Glomerular endothelial cell (primary cell): ENCODE measurements around the gene MYLK2. TPM values are rescaled to one million over a fixed set of nuclear protein-coding genes. Genes with fewer than 3 reads are reported as not detected.

Experiments
- DNase-seq: peaks from one replicate; pipeline ENCODE4 v3.0.0-alpha.2; 2011; ENCODE audit warnings: low read depth, low spot score; ENCODE audit errors: extremely low read depth
- total RNA-seq: library from RNA; depleted of rRNA; stranded (reverse); fragments of >200 nt; gene quantifications from 2 replicates; pipeline ENCODE4 v1.2.3, GENCODE V29; 2015

The MYLK2 gene
- total RNA-seq, 1 donor from 2014 or later: 4.1 TPM

DNA sequence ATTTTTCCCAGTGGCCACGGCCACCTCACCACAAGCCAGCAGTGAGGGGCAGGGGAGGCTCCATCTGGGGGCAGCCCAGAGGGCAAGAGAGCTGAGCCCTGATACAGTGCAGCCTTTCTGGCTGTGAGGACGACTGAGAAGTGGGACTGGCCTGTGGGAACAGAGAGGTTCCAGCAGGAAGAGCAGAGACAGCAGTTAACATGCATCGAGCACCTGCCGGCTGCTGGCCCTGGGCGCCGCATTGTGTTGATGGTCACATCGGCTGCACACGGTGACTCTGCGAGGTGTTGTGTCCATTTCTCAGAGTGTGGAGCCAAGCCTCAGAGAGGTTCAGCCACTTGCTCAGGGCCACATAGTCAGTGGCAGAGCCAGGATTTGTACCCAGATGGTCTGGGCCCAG is 16.4 kb downstream of the MYLK2 start:
- DNase-seq: no peak

- DNase-seq: no peak
Observed at GRCh38 chr20:31835977-31836852, 17.1 kb downstream of the MYLK2 start.

DNA sequence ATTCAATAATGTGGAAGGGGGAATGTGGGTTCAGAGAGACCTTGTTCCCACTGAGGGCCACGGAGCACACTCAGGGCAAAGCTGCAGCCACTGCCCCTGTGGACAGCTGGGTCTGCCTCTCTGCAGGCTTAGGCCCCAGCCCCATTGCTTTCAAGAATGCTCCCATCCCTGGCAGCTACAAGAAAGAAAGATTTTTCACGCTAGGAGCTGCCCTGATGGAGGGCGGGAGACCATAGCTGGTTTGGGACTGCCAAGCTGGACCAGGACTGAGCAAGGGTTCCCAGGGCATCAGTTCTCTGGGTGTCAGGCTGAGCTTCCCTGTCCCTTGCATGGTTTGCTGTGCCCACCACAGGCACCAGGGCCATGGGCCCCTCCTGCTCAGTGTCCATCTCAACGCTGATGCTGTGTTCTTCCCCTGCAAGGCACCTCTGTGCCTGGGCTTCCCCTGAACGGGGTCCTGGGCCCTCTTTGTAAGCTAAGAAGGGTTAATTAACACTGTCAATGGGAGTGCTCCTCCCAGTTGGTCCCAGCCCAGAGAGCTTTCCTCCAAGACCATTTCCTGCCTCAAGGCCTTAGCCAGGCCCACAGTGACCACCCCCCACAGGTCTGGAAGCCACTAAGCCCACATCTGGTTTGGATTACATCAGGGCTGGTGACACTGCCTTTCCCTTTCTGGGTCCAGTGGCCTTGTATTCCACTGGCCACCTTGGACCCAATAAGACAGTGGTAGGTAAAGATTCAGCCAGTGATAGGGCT is 17.9 kb downstream of the MYLK2 start:
- DNase-seq: no peak

DNA sequence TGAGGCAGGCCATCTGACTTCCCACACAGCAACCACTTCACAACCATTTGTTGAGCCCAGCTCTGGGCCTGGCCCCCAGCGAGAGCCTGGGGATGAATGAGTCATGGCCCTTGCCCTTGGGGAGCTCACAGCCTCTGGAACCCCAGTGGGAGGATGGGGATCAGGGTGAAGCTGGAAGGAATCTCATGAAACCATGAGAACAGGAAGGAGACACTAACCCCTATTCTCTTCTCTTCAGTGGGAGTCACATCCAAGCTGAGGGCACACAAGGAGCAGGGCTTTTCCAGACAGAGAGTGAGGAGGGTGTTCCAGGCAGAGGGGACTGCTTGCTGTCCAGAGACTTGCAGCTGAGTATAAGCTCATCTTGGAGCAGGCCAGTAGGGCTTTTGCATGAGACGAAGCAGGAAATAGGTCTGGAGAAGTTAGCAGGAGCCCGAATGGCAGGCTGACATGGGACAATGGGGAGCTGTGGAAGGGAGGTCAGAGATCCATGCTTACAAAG is 18.8 kb downstream of the MYLK2 start:
- DNase-seq: no peak

- no peak for DNase-seq
Observed at GRCh38 chr20:31838646-31839292, 19.6 kb downstream of the MYLK2 start.

- no peak for DNase-seq
Observed at GRCh38 chr20:31839782-31840487, 20.8 kb downstream of the MYLK2 start.

GRCh38 chr20:31840906-31841816 is 22.0 kb downstream of the MYLK2 start:
- no peak for DNase-seq

- DNase-seq: no peak
Observed at GRCh38 chr20:31841928-31842327, 22.8 kb downstream of the MYLK2 start.

- DNase-seq: no peak
Observed at GRCh38 chr20:31842471-31843157, 23.5 kb downstream of the MYLK2 start.

DNA sequence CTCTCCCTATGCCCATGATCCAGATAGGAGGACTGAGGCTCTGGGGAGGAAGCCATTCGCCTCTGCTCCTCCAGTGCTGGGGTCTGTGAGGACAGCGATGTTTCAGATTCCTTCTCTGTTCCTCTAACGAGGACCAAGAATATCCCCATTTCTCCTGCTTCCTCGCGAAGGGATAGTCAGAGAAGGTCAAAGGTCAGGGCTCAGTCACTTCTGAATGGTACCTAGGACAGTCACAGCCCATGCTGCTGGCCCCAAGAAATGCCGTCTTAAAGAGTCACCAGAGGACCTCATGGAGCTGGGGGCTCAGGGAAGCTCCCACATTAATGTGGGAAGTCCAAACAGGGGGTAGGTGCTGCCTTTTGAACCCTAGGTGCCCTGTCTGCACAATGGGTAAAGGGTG is 24.1 kb downstream of the MYLK2 start:
- DNase-seq: no peak

DNA sequence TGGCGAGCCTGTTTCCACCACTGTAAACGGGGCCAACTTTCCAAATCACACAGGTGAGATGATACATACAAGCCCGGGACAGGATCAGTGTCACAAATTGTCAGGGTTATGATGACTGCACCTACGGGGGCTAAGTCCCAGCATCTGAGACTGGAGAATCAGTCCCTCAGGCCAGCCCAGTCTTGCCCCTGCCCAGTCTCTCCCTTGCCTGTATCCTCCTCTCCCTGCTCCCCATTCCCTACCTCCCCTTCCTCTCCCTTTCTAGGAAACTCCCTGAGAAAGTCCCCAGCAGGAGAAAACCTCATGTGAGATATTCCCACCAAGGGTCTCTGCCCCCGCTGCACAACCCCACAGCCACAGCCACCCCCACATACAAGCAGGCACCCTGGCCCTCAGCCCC is 24.7 kb downstream of the MYLK2 start:
- DNase-seq: no peak

GRCh38 chr20:31844737-31845299 is 25.7 kb downstream of the MYLK2 start:
- DNase-seq: no peak

DNA sequence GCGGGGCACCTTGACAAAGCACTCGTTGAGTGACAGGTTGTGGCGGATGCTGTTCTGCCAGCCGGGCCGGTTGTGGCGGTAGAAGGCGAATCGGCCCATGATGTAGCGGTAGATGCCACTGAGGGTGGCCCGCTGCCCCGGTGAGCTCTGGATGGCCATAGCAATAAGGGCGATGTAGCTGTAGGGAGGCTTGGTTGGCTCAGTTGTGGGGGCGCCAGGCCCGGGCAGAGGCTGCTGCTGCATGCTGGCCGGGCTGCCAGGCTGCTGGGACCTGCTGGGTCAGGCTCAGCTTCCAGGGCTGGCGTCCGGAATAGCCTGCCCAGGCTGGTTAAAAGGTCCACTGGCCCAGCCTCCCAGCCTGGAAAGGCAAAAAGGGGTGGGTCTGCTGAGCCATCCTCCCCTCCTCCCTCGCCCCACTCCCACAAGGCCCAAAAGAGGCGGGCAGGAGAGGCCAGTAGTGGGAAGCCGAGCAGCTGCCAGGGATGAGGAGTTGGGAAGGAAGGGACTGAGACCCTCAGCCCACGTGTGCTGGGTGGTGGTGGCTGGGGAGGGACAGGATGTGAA is 26.2 kb downstream of the MYLK2 start, which contains the start of gene FOXS1:
Gene FOXS1 (minus strand): TSS at position 305 of the 564 bp plus-strand sequence. CDS start 62 bp downstream, at position 243.
- no peak for DNase-seq

- no peak for DNase-seq
Observed at GRCh38 chr20:31846793-31847138, 27.6 kb downstream of the MYLK2 start.

DNA sequence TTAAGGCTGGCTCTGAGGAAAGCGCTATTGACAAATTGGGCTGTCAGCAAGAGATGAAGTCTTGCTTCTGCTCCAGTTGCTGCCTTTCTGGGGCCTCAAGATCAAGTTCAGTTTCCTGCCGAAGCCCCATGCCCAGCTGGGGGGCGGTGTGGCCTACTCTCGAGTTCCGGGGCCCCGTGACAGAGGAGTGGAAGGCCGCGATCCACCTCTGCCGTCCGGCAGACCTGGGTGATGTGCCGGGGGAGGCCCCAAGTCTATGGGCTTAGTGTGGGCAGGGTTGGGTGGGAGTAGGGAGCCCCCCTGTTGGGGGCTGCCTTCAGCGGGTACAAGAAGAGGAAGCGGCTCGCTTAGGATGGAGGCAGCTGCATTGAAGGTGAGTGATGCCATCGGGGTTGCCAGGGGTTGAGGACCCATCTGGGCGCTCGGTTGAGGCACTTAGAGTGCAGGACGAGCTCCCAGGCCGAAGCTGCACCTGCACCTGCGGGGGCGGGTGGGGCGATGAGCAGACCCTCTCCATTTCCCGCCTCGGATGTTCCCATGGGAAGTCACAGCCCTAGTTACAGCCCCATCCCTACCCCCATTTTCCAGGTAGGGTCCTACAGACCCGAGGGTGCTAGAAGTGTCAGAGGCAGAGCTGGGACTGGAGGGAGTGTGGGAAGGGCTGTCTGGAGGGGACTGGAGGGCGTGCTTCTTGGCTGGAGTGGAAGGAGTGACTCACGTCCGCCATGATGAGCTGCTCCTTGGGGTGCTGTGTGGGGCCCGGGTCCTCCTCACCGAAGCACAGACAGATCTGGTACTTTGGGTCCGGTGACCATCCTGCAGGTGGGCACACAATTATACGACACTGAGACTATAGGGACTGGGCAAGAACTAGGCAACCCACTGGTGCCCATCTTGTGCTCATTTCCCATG is 29.2 kb downstream of the MYLK2 start:
- DNase-seq: no peak

DNA sequence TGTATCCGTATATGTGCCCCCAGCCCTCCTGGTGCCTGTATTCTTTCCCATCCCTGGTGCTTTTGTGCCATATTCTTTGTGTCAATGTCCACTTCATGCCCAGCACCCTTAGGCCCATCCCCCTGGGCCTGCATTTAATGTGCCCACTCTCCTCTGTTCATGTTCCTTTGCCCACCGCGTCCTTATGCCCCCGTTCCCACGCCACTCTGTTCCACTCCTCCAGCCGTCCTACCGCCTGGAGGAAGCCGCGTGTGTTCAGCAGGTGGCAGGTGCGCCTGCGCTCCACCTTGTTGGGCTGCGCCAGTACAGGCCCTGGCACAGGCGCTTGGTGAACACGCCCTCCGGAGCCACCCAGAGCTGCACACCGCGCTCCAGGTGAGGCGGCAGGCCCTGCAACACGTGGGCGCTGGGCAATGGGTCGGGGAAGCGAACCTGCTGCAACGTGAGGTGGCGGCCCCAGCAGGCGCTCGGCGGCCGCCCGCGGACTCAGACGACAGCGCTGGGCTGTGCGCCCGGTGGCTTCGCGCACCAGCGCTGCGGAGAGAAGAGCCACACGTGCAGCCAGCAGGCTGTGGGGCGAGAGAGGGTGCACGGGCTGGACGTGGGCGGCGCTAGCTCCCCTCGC is 30.3 kb downstream of the MYLK2 start:
- no peak for DNase-seq
